HG02798 (cell line): ENCODE data around the gene DAPK2.

ENCODE experiments used
- ATAC-seq: cut with Tn5 transposase; IDR thresholded peaks from one replicate; pipeline ENCODE4 v1.9.1; 2021; ENCODE audit warnings: mild to moderate bottlenecking; ENCODE audit not compliant: unreplicated experiment, poor library complexity

Gene DAPK2

GRCh38 chr15:63946524-63947065, 99.7 kb downstream of the DAPK2 start:
- ATAC-seq, result no peak

DNA sequence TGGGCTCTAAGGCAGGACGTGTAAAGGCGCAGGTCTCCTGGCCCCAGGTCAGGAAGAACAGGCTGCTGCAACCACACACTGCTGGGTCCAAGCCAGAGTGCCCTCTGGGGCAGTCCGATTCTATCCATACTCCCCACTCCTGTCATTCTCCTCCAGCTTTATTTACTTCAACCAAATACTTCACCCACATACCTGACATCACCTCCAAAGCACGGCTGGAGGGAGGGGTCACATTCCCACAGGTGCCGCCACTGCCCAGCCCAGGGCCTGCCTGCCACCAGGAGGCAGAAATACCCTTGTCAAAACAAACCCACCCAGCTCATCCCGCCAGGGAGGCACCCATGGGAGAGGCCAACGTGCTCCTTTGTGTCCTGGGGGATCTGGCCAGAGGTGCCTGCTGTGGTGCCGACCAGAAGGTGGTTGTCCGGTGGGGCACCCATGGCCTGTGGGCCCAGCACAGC, 100.4 kb downstream of the DAPK2 start:
- no peak for ATAC-seq

- ATAC-seq, result peak; percentile 68
These were observed 101.1 kb downstream of the DAPK2 start for GRCh38 chr15:63945007-63945788.

DNA sequence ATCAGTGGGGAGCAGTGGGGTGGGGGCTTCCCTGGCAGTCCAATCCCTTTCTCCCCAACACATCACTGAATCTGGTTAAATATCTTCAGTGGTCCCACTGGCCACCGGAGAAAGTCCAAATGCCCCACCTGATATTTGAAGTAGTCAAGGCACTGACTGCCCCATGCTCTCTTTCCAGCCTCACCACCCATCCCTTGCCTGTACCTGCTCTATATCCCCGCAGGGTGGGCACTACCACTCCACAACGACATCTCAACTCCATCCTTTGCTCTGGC, 101.7 kb downstream of the DAPK2 start:
- no peak for ATAC-seq

GRCh38 chr15:63943829-63944680, 102.2 kb downstream of the DAPK2 start:
- ATAC-seq, result no peak

GRCh38 chr15:63942486-63943365, 103.6 kb downstream of the DAPK2 start:
- no peak for ATAC-seq

DNA sequence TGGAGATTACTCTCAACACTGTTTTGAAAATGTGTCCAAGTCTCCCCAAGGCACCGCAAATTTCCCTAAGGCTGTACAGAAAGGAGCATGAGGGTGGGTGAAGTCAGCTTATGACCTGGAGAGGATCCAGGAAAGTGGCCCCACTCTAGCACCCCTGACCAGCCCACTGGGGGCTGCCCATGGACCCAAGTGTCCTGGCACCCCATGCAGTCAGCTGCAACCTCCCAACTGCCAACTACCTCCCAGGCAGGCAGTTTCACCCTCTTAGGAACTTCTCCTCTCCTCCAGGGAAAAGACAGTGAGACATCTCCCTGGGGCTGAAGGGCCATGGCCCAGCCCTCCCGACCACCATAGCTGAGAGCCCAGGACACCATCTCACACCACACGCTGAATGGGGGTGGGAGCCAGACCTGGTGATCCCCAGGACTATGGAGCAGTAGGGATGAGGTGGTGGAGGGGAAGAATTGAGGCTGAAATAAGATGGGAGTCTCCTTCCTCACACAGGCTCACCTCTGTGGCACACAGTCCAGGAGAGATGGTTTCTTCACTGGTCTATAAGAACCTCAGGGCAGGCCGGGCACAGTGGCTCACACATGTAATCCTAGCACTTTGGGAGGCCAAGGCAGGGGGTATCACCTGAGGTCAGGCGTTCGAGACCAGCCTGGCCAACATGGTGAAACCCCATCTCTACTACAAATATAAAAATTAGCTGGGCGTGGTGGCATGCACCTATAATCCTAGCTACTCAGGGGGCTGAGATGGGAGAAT, 104.4 kb downstream of the DAPK2 start:
- no peak for ATAC-seq

GRCh38 chr15:63940966-63941620, 105.2 kb downstream of the DAPK2 start:
- ATAC-seq, result no peak

DNA sequence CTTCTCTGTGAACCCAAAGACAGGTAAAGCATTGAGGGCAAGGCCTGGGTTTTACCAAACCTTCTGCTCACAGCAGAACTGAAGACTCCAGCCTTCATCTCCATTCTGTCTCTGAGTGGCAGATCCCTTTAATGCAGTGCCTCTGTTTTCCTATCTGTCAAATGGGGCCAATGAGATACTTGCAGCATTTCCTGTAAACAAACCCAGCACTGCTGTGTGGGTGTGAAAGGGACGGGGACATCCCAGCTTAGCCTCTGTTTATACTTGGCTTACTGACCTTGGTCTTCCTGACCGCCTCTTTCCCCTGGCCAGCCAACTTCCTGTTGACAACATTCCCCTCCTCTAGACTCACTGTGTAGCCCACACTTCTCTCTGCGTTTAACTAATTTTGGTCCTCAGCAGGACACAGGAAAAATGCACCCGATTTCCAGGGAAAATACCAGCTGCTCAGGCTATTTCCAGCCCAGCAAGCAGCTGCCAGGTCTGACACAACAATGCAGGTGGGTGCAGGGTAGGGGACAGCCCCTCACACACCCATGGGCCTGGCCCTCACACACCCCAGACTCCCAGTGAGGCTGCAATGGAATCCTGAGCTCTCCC, 106.7 kb downstream of the DAPK2 start:
- no peak for ATAC-seq

GRCh38 chr15:63938486-63939061, 107.7 kb downstream of the DAPK2 start:
- no peak for ATAC-seq

DNA sequence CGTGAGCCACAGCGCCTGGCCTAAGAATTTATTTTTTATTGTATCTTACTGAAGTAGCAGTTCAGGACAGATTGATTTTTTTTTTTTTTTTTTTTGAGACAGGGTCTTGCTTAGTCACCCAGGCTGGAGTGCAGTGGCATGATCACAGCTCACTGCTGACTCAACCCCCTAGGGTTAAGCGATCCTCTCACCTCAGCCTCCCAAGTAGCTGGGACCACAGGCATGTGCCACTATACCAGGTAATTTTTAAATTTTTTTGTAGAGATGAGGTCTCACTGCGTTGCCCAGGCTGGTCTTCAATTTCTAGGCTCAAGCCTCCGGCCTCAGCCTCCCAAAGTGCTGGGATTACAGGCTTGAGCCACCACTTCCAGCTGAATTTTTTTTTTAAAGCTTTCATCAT, 112.8 kb downstream of the DAPK2 start:
- ATAC-seq, result no peak

GRCh38 chr15:63931556-63931955, 114.7 kb downstream of the DAPK2 start:
- no peak for ATAC-seq

DNA sequence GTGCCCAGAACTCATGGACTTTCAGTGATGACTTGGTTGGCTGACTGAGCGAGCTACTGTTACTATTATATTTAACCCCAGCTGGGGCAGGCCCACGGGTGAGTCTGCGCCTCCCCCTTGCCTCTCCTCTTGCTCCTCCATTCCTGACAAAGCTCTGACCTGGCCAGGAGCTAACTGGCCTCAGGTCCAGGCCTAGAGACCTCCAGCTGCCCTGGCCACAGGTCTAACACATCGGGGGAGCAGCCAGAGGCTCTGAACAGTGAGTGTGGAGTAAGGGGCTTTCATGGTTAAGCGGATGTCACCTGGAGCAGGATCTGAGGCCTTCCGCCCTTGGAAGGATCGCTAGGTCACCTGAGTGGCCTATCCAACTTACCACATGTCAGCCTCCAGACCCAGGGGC, 116.3 kb downstream of the DAPK2 start:
- no peak for ATAC-seq

DNA sequence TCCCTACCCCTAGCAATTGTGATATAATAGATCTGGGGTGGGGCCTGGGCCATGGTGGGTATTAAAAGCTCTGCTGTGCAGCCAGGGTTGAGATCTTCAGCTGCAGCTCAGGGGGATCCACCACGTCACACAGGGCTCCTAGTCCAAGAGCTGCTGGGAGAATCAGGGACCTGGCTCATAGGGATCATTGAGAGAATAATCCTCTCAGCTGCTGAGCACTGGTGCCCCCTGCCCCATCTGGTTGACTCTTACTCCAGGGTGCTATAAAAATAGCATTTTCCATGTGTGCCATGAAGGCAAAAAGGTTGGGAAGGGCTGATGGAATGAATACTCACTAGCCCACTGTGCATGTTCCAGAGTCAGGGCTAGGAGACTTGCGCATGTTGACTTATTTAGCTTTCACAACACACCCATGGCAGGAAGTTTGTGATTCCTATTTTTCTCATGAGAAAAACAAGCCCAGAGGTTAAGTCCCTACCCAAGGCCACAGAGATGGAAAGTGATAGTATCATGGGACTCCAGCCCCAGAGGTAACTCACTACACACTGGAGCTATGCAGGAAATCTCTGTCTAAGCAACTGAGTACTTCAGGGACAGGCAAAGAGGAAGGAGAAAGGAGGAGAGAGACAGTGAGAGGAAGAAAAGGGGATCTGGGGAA, 118.0 kb downstream of the DAPK2 start:
- ATAC-seq, result no peak

GRCh38 chr15:63923993-63924950, 122.0 kb downstream of the DAPK2 start:
- ATAC-seq, result peak; percentile 47

DNA sequence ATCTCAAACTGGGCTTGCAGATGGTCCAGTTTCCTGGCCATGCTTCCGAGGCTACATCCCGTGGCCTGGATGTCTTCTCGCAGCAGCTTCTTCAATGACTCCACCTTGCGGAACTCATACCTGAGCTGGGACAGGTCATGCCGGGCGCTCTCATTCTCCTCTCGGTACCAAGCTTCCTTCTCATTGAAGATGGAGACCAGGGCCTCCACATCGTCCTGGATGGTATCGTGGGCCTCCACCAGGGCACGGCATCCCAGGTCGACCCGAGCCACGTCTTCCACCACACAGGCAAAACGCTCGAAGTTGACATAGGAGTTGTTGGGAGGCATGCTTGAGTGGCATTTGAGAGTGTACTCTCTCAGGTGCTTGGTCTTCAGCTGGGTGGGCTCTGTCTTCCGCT, 123.4 kb downstream of the DAPK2 start:
- no peak for ATAC-seq
